Occipital lobe (tissue), 2 donors: Measurements from ENCODE around the gene VTI1A. TPM values are rescaled to one million over a fixed set of nuclear protein-coding genes. Genes with fewer than 3 reads are reported as not detected.

Source experiments
- DNase-seq: peaks from one replicate; lab custom pipeline; 2025; lab: John Stamatoyannopoulos, UW
- total RNA-seq: library from RNA; depleted of rRNA; stranded (reverse); fragments of >200 nt; gene quantifications from one replicate; pipeline ENCODE4 v1.2.3, GENCODE V29; 2014

VTI1A gene
- total RNA-seq, 1 donor from 2014 or later = 70.0 TPM

DNA sequence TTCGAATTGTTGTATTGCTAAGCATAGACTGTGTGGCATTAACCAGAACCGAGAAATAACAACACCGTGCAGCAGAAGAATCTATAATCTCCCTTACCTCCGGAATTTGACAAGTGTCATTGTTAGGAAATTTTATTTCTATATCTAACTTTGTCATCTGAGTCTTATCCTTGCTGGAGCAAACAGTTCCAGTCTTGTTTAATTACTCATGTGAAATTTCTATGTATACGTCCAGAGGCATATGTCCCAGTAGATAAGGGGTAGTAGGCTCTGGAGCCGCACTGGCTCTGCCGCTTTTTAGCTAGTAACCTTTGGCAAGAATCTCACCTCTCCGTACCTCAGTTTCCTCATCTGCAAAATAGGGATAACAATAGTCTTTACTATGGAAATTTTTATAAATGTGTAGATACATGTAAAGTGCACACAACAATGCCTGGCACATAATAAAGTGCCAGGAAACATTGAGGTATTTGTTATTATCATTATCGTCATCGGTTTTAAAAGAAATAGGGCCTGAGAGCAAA, 228.6 kb downstream of the VTI1A start:
- DNase-seq = no peak

DNA sequence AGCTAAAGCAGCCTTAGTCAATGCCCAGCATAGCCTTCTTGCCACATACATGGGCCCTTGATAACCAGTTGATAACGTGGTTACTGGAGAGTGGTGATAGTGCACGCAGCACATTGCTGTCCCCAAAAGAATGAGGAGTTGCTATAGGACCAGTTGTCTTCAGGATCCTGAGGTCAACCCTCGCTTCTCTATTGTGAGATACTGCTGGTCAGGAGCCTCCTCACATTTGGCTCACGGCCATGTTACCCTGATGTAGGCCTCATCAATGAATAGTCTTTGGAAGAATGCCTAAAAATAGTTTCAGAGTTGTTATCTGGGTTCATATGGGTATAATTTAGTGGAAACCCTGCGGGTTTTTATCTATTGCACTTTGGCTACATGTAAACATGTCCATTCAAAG, 230.7 kb downstream of the VTI1A start:
- no peak for DNase-seq

DNA sequence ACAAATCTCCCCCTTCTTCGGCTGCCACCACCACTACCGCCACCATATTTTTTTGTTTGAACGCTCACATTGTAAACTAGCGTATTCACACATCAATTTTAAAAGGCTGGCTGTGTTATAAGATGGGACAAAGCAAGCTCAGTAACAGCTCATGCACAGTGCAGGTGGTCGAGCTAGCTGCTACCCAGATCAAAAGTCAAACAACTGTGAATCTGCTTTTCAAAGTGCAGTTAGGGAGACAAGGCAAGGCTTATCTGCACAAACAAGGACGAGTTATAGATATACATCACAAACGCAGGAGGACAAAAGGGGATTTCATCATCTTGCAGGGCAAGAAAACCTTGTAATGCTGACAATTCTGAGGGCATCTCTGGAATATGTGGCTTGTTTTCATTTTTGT, 231.6 kb downstream of the VTI1A start:
- DNase-seq = no peak

DNA sequence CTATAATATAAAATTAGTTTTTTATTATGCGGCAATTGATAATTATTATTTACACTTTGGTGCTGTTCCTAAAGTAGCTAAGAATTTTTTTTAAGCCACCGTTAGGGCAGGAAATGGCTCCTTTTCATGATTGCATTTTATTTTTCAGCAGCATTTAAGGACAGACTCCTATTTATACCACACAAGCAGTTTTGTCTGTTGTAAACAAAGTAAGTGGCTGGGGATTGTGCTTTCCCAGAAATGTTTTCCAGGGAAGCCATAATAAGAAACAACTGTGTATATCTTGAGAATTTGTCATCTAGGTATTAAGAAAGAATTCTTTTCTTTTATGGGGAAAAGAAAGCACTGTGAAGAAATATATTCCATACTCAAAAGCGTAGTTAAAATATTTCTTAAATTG, 232.0 kb downstream of the VTI1A start:
- DNase-seq = no peak

DNA sequence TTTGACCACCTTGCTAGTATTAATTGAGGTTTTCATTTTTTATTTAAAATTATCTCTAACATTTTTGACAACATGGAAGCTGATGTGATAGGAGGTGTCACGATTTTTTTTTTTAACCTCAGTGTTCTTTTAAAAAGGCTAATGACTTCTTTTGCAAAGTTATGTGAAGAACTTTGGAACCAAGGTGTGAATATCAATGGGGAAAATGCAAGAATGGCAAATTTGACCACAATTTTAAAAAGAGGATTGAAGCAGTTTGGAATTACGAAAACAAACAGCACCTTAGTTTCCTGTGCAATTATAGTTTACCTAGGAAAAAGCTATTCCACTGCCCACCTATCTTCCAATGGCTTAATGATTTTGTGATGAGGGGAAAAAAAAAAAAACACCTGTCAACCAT, 232.4 kb downstream of the VTI1A start:
- DNase-seq = no peak

DNA sequence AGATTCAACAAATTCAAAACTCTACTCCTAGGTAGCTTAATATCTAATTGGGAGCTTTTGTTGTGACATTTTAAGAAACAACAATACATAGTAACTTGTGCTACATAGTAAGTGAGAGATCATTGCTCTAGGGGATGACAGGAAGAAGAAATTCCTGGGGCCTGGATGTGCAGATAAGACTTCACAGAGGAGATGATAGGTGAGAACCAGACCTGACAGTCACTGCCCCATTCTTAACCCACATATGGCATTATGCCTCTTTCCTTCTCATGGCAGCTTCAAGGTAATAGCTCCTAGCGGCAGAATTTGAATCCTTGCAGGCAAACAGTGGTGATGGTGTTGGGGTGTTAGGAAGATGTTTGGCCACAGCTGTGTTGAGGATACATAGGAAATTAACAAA, 233.6 kb downstream of the VTI1A start:
- no peak for DNase-seq

DNA sequence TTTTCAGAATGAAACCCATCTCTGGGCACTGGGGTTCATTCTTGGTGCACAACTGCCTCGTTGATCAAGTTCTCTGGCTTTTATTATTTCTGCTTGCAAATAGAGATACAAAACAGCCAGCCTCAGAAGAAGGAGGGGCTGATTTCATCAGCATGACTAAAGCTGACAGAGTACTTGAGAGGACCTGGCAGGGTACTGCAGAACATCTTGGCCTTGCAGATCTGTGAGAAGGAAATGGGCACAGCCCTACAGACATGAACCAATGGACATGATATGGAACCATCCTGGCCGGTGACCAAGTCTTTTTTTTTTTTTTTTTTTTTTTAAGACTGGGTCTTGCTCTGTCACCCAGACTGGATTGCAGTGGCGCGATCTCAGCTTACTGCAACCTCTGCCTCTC, 240.6 kb downstream of the VTI1A start:
- DNase-seq = no peak

DNA sequence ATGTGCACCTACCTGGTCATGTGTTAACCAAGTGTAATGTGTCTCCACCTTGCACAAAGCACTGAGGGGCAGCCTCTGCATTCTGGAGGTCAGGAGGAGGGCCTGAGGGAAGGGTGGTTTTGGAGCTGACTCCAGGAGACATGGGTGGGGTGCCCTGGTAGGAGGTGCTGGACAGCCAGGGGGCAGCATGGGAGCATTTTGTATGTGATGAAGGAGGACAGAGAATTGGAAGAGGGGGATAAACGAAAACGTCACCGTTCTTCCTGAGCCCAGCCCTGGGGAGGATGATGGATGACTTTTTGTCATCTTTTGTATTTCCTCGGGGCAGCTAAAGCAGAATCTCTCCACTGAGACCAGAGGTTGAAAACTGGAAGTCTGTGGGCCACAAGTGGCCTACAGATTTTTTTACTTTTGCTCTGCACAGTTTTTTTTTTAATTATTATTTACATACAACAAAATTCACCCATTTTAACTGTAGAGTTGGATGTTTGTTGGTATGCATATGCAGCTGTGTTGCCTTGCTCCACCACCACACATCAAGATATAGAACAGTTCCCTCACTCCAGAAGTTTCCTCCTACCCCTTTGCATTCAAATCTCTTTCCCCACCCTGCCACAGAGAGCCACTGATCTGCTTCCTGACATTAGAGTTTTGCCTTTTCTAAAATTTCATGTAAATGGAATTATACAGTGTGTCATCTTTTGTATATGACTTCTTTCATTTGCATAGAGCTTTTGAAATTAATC, 242.5 kb downstream of the VTI1A start:
- DNase-seq = no peak

DNA sequence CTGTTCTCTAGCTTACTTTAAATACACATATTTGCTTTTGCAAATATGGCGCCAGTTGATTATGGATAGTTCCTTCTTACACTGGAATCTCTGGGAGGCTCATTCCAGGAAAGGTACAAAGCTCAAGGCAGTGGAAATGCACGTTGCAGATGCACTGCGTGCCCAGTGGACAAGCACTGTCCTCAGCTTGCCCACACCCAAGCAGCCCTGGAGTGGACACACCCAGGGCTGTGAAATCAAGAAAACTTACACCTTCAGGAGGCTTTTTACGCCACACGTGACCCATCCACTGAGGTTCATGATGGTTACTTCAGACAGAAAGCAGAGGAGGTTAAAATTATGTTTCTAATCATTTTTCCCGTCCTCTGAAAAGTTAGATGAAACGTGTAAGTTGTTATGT, 248.5 kb downstream of the VTI1A start:
- no peak for DNase-seq

DNA sequence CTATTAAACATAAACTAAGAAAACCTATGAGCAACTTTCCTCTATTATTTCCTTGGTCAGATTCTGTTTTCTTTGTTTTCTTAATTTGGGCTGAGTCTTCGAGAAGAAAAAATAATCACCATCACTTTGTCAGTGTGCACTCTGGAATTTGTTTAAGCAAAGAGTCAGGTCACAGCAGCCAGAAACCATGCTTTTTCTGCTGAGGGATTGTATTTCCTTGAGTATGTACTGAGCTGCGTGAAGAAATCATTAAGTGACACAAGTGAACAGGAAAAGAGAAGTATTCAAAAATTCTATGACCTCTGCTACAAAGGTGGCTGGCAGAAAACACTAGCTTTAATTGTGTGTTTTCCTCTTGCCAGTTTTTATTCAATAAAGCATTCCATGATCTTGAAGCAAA, 249.6 kb downstream of the VTI1A start:
- no peak for DNase-seq

DNA sequence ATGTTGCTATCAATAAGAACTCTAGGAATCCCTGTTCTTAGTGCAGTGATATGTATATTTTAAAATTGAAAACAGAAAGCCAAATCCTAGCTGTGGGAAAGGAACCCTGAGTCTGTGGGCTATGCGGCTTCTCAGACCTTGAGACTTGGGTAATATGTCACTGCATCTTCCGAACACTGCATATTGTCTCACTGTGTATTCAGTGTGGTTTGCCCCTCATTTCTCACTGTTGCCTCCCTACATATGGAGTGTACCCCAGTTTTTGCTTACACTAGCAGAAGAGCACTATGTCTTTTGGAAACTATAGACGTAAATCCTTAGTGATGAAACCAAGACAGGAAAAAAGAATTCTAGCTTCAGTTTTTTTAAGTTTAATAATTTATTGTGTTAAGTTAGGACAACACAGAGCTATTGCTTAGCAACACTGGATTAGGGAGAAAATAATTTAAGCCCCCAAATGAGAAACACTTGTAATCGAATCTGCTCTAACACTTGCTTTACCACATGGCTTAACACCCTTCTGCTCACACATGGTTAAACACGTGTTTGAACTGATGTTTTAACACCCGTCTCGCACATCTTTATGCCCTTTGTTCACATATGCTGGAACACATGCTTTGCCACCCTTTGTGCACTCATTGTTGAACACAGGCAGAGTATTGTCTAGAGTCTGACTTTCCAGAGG, 251.3 kb downstream of the VTI1A start:
- no peak for DNase-seq

DNA sequence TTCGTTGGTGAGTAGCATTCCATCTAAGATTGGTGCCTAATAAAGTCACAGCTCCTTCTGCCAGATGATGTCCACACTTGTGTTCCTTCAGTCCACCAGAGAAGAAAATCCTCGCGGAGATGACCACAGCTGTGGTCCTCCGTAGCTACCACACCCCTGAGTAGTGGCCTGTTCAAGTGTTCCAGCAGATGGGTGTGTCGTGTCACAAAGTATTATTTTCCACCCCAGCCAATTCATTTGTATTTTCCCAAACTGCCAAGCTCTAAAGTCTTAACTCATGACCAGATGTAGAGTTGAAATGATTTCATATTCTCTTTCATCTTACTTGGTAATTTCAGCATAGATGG, 251.8 kb downstream of the VTI1A start:
- DNase-seq = no peak

DNA sequence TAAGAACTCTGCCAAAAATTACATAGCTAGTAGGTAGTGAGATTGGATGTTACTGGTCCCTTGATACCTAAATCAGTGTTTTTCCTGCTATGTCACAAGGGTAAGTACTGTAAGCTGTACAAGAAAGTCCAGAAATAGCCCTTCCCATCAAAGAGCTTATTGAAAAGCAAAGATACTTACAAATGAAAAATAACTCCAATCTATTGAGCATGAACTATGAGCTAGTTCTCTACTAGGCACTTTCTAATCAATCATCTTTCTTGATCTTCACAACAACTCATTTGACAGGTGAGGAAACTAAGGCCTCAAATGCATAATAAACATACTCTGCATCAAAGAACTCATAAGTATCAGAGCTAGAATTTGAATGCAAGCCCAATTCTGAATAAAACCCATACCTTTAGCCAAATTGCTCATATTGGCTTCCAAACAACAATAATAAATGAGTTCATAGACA, 253.2 kb downstream of the VTI1A start:
- no peak for DNase-seq

DNA sequence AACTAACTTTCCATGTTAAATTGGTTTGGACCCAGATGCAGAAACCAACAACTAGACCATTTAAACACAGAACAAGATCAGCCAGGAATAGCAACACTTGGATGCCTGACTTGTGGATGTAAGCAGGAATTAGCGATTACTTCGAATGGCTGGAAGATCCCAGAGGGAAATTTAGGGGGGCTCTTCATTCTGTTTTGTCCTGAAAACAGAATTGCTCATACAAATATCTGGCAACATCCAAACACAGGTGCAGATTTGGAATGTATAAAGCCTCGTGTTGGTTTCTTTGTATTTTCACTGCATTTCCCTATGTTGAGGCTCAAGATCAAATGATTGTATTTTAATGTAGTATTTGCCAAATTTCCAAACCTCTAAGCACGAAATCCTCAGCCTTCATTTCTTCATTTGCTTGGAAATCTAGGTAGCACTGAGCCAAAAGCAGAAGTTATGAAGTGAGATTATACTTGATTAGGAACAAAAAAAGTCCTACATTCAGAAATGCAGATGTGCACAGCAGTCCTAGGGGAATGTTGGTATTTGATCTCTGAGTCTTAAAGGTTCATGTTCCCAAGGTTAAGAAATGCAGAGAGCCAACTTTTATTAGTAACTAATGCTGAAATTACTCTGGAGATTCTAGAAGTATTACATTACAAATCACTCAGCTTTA, 254.3 kb downstream of the VTI1A start:
- no peak for DNase-seq

DNA sequence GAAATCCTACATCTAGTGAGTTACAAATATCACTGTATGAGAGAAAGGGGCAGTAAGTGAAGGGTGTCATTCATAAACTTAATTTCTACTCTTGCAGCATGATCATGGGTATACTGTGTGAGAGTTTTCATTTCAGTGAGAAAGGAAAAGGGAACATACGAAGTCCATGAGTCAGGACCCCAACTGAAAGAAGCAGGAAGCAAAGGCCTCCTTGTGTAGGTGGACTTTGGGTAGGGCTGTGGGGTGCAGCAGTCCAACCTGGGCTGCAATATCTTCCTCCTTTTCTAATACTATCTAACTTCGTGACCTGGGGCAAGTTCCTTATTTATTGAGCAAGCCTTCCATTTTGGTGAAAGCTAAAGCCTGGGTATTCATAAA, 254.9 kb downstream of the VTI1A start:
- no peak for DNase-seq

DNA sequence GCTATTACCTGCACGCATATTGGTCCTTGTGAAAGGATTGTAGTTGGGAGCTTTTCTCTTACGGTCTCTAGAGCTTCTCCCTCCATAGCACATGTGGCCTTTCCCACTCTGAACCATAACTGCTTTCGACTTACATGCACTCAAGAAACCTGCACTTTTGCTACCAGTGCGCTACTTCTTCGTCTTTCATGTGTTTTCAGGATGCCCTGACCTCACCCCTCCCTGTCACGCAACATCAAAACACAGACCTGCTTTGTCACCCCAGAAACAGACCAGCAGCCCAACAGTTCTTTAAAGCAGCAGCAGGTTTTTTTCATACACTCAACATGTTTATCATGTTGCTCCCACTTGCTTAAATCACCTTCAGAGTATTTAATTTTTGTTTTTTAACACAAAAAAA, 259.6 kb downstream of the VTI1A start:
- DNase-seq = no peak

DNA sequence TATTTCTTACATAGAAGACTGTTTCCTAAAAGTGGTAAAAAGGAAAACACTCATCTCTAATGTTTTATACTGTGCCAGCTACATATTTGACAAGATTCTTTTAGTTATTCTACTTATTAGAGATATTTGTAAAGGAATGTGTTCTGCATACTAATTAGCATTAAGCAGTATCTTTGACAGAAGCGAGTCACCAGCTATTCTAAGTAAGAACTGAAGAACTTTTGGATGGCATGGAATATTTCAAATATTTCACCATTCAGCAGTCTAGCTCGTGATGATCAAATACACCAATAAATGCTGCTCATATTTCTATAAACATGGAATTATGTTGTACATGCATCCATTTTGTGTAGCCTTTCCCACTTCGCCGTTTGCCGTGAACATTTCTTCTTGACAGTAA, 261.4 kb downstream of the VTI1A start:
- no peak for DNase-seq

DNA sequence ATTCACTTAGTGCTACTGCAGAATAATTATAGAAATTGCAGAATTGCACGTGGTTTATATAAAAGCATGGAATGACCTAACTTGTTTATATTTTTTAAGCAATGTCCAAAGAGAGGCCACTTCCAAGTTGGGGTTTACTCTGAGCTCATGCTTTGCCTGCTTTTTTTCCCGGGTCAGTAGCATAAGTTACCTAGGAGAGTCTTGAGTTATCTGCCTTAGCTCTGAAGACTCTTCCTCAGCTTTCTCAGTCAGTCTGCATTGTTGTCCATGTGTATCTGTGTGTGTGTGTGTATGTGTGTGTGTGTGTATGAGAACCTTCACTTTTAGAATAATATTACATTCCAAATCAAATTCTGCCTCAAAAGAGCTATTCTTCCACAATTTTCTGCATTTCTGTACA, 263.5 kb downstream of the VTI1A start:
- no peak for DNase-seq

DNA sequence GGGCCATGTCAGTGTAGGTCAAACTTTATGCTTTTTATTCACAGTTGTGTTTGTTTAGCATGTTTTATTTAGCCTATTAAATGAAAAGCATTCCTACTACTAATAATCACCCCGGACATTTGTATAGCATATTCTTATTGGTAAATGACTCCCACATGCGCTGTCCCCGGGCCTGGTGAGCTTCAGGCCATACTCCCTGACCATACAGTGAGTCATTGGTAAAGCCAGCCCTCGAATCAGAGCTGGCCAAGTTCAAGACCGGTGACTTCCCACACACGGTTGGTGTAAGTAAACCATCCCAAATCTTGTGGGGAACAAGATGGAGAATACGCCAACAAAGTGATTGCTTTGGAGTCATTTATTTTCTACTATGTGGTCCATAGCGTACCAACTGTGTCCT, 264.4 kb downstream of the VTI1A start:
- DNase-seq = no peak

DNA sequence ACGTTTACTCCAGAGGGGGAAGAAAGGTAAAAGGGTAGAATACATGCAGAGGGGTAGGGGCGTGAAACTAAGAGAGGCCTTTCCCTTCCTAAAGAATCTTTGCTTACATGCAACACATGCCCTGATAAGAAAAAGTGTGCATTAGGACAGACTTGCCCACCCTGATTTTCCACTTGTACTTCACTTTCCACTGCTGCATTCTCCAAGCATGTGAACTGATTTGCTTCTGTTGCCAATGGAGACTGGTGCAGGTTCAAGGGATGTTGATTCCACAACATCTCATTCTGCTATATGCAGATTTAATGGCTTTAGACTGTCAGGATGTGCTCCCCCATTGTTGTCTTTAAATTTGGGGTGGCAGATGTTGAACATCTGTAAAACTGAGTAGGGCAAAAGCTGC, 265.5 kb downstream of the VTI1A start:
- no peak for DNase-seq

DNA sequence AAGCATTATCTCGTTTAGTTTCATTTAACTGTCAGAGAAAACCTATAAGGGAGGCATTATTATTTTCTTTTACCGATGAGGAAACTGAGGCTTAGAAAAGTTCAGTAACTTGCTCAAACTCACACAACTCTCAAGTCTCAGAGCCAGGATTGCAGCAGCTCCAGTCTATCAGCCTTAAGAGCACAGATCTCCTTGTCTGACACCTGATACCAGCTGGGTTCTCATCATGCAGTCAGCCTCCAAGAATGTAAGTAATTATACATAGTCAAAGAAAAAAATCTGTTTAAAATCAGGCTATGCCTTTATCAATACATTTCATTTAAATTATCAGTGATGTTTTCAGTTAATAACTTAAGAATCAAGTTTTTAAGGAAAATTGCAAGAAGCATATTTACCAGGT, 266.4 kb downstream of the VTI1A start:
- no peak for DNase-seq

DNA sequence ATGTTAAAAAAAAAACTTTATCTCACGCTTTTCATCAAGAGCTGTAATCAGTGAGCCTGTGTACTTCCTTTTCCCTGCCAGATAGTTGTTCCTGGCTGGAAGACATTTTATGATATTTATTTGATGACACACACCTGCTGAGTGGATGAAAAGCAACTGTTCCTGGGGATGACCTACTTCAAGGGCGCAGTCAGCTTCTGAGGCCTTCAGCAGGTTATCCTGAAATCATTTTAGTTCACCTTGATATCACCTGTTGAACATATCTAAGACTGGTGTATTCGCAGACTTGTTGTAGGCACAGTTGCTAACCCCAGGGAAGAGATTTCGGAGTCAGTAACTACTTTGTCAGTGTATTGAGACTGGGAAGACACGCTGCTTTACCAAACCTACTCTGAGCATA, 268.6 kb downstream of the VTI1A start:
- DNase-seq = no peak

DNA sequence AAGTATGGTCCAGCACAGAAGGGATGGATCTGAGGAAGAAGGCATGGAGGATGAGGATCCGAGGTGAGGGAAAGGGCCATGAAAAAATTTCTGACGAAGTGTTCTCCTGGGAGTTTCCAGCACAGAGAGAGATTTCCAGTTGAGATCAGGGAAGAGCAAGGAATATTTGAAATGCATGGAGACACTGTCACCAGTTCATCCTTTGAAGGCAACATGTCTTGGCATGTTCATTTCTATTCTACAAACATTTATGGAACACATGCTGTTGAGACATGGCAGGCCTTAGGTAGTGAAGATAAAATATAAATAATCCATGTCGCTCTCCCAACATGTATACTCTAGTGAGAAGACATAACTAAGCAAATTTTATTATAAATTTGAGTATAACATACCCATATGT, 269.1 kb downstream of the VTI1A start:
- no peak for DNase-seq
